Measurements from ENCODE around the gene EMILIN2.
A peak's percentile ranks its signal among the peaks of the same experiment; 100 is the strongest.
"Not testable (repeated sequence)": the region's sequence is repeated elsewhere in the genome, so short reads cannot be mapped to it uniquely, and the experiment has no call there.

Gene EMILIN2

DNA sequence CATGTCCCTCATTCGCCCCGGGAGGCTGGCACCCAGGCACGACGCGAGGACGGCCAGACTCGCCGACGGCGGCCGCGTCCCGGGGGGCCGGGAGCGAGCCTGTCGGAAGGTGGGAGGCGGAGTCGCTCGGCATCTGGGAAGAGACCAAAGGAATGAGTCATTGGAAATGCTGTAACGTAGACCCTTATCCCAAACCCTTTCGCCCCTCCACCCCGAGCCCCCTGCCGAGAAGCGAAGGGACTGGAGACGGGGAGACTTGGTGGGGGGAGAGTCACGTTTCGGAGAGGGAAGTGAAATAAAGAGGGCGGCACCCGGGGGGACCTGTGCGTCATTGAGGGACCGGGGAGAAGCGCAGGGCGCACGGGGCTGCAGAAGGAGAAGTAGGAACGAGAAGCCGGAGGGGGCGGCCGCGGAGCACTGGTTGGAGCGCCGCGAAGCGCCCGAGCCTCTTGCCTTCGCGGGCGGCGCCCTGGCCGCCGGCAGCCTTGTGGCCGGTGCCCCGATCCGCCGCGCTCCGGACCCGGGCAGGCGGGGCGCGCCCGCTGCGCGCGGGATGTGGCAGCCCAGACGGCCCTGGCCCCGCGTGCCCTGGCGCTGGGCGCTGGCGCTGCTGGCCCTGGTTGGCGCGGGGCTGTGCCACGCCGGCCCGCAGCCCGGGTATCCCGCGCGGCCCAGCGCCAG lies at the start of gene EMILIN2:
Gene EMILIN2, plus strand, starts transcription at position 371 of the 681 bp plus-strand sequence. Its CDS starts 183 bp downstream, at position 554.
- peak; percentile 87 for DNase-seq

GRCh38 chr18:2797951-2798350 lies 48.9 kb upstream of the EMILIN2 start:
- DNase-seq: no peak

- DNase-seq: no peak
Measured at GRCh38 chr18:2799369-2799768, 47.4 kb upstream of the EMILIN2 start.

GRCh38 chr18:2805970-2806943 lies 40.5 kb upstream of the EMILIN2 start:
- peak; percentile 54 for DNase-seq

DNA sequence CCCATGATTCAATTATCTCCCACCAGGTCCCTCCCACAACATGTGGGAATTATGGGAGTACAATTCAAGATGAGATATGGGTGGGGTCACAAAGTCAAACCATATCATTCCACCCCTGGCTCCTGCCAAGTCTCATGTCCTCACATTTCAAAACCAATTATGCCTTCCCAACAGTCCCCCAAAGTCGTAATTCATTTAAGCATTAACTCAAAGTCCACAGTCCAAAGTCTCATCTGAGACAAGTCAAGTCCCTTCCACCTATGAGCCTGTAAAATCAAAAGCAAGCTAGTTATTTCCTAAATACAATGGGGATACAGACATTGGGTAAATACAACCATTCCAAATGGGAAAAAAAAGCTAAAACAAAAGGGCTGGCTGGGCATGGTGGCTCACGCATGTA lies 38.2 kb upstream of the EMILIN2 start:
- not testable (repeated sequence) for DNase-seq

GRCh38 chr18:2809666-2810183 lies 37.1 kb upstream of the EMILIN2 start:
- not testable (repeated sequence) for DNase-seq

DNA sequence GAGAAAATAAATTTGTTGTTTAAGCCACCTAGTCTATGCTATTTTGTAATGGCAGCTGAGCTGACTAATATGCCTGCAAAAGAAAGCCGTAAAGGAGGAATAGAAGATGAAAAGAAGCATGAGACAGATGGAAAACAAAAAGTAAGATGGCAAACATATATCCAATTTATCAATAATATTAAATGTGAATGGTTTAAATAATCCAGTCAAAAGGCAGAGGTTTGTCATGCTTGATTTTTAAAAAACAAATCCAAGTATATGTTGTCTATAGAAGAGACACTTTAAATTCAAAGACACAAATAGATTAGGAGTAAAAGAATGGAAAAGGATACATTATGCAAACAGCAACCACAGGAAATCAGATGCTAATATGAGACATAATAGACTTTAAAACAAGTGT lies 35.4 kb upstream of the EMILIN2 start:
- DNase-seq: no peak

GRCh38 chr18:2814928-2815327 lies 31.9 kb upstream of the EMILIN2 start:
- no peak for DNase-seq

GRCh38 chr18:2818281-2818680 lies 28.5 kb upstream of the EMILIN2 start:
- no peak for DNase-seq

GRCh38 chr18:2821695-2822094 lies 25.1 kb upstream of the EMILIN2 start:
- no peak for DNase-seq

- DNase-seq: no peak
Measured at GRCh38 chr18:2822213-2822921, 24.4 kb upstream of the EMILIN2 start.

DNA sequence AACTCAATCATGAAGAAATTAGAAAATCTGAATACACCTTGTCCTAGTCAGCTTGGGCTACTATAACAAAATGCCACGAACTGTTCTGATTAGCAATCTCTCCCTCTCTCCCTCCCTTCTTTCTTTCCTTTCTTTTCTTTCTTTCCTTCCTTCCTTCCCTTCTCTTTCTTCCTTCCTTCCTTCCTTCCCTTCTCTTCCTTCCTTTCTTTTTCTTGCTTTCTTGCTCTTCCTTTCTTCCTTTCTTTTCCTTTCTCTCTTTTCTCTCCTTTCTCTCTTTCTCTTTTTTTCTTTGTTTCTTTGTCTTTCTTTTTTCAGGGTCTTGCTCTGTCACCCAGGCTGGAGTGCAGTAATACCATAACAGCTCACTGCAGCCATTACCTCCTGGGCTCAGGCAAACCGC lies 23.6 kb upstream of the EMILIN2 start:
- DNase-seq: no peak

DNA sequence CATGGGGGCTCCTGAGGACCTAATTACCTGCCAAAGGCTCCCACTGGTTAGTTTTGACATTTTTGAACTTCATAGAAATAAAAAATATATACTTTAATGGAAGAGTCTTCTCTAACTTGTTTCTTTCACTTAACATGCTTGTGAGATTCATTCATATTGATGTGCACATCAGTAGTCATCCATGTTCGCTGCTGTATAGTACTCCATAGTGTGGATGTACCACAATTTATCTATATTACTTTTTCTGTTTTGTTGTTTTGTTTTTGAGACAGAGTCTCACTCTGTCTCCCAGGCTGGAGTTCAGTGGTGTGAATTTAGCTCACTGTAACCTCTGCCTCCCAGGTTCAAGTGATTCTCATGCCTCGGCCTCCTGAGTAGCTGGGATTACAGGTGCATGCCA lies 22.8 kb upstream of the EMILIN2 start:
- no peak for DNase-seq

DNA sequence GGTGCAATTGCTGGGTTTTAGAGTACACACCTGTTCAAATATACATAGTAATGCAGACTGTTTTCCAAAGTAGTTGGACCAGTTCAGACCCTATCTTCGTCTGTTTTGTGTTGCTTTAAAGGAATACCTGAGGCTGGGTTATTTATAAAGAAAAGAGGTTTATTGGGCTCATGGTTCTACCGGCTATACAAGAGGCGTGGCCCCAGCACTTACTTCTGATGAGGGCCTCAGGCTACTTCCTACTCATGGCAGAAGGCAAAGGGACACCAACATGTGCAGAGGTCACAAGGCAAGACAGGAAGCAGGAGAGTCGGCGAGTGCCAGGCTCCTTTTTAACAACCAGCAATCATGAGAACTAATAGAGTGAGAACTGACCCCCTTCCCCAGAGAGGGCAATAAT lies 21.9 kb upstream of the EMILIN2 start:
- no peak for DNase-seq

- DNase-seq: no peak
Measured at GRCh38 chr18:2825613-2826175, 21.1 kb upstream of the EMILIN2 start.

DNA sequence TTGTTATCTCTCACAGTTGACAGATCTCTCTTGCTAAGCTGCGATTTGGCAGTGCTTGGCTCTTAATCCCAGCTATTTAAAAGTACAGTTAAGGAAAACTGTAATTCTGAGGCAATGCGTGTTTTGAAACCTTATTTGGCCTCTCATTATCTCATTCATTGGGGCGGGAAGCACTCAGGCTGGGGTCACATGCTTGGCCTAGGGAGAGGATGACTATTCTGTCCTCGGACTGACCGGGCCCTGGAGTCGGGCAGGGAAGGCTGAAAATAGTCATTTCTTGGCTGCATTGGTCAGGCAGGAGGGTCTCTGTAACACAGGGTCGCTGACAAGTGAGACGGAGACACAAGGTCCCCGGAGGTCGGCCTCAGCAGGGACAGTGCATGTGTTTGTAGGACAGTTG lies 20.2 kb upstream of the EMILIN2 start:
- DNase-seq: no peak

DNA sequence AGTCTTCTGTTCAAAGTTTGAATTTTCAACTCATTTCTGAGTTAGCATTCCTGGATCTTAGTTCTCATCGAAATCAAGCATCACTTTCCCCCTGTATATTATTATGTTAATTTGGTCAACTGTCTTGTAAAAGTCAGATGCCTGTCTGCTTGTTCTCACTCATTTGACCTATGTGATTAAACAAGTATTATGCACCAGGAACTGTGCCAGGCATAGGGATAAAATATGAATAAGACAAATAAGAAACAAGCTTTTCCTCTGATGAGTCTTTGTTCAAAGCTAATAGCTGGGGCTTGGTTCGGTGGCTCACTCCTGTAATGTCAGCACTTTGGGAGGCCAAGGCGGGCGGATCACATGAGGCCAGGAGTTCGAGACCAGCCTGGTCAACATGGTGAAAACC lies 19.7 kb upstream of the EMILIN2 start:
- DNase-seq: no peak

- not testable (repeated sequence) for DNase-seq
Measured at GRCh38 chr18:2836118-2836517, 10.7 kb upstream of the EMILIN2 start.

DNA sequence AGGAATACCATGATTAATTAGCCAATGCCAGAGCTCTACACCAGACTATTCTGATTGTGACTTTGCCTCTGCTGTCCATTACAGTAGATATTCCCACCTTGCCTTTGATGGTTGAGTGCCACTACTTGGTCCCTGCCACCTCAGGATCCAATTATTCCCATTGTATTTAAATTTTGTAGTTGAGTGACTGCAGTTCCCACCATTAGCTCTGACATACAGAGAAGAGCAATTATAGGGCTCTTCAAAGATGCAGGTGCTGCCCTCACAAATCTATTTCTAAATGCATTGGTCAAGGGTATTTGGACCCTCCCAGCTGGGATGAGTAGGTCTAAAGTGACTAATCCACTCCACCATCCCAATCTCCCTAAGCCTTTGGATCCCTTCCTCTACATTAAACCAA lies 9.5 kb upstream of the EMILIN2 start:
- not testable (repeated sequence) for DNase-seq

GRCh38 chr18:2839202-2839601 lies 7.6 kb upstream of the EMILIN2 start:
- DNase-seq: no peak

DNA sequence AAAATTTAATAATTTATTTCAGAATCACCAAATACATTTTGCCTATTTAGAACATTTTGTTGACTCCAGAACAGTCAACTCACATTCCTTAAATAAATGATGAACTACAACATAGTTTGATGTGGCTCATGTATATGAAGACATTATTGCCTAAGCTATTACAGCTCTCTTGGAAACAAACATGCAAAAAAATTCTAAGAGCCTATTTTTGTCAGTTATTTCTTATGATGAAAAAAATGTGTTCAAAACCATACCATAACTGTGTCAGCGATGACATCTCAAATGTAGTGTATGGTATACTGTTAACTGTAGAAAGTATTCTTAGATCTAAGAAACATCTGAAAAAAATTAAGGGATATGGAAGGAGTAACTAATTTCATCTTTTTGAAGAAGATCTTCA lies 6.3 kb upstream of the EMILIN2 start:
- DNase-seq: peak; percentile 53

GRCh38 chr18:2843146-2843545 lies 3.7 kb upstream of the EMILIN2 start:
- no peak for DNase-seq

DNA sequence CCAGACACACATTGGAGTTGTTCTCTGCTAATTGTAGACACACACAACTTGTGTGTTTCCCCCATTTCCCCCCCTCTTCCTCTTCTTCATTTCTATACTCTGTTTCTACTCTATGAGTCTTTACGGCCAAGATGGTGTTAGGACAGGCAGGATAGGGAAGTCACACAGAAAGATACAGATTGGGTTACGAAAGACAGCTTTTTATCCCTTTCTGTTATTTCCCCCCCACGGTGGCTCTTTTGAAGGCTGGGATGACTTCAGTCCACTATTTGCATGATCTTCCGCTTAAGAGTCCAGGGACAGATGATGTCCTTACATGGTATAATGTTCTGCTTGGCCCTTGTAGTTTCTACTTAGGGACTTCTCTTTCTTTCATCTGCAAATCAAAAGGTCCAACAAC lies 1.6 kb upstream of the EMILIN2 start:
- DNase-seq: no peak
